GM23338 (cell line): ENCODE data around the gene ECHDC1. TPM values are rescaled to one million over a fixed set of nuclear protein-coding genes. Genes with fewer than 3 reads are reported as not detected.

Experiments
- ATAC-seq: fragments of 200-7000 bp; cut with Tn5 transposase; 3 replicates; pipeline ENCODE4 v1.9.1; 2020
- DNase-seq: peaks from one replicate; pipeline ENCODE4 v3.0.0-alpha.2; 2015; ENCODE audit warnings: low spot score
- H2AFZ ChIP-seq: fragments of 200-600 bp; sonication (generic); 2 replicates; pipeline ENCODE4 v1.8.0; 2016; ENCODE audit warnings: antibody characterized with exemption, mild to moderate bottlenecking, moderate library complexity
- H3F3A ChIP-seq: fragments of 200-600 bp; sonication (generic); replicated peaks from 2 replicates; pipeline ENCODE4 v1.8.0; 2017; ENCODE audit warnings: antibody characterized with exemption, mixed run types, low read depth
- H3K27ac ChIP-seq: fragments of 200-600 bp; sonication (generic); 2 replicates; pipeline ENCODE4 v1.6.1; 2016; ENCODE audit warnings: low read depth
- H3K27me3 ChIP-seq: fragments of 200-600 bp; sonication (generic); 2 replicates; pipeline ENCODE4 v1.8.0; 2016; ENCODE audit warnings: mild to moderate bottlenecking, mixed run types, moderate library complexity; ENCODE audit not compliant: insufficient read depth
- H3K36me3 ChIP-seq: fragments of 200-600 bp; sonication (generic); 2 replicates; pipeline ENCODE4 v1.8.0; 2016; ENCODE audit warnings: mild to moderate bottlenecking; ENCODE audit not compliant: insufficient read depth
- H3K4me1 ChIP-seq: fragments of 200-600 bp; sonication (generic); 2 replicates; pipeline ENCODE4 v1.8.0; 2016; ENCODE audit warnings: mild to moderate bottlenecking, moderate library complexity; ENCODE audit not compliant: insufficient read depth
- H3K4me2 ChIP-seq: fragments of 200-600 bp; sonication (generic); 2 replicates; pipeline ENCODE4 v1.7.1; 2017; ENCODE audit warnings: mixed run types
- H3K4me3 ChIP-seq: fragments of 200-600 bp; sonication (generic); 2 replicates; pipeline ENCODE4 v1.6.1; 2016; ENCODE audit warnings: mixed run types
- H3K79me2 ChIP-seq: fragments of 200-600 bp; sonication (generic); replicated peaks from 2 replicates; pipeline ENCODE4 v1.8.0; 2017; ENCODE audit warnings: mild to moderate bottlenecking; ENCODE audit not compliant: insufficient read depth
- H3K9me2 ChIP-seq: fragments of 200-600 bp; sonication (generic); 2 replicates; pipeline ENCODE4 v1.8.0; 2017; ENCODE audit not compliant: insufficient read depth
- H4K20me1 ChIP-seq: fragments of 200-600 bp; sonication (generic); replicated peaks from 2 replicates; pipeline ENCODE4 v1.8.0; 2017; ENCODE audit warnings: mild to moderate bottlenecking; ENCODE audit not compliant: insufficient read depth
- H3K27ac Mint-ChIP-seq: 2 replicates; pipeline ENCODE4 v1.8.0; 2020; ENCODE audit warnings: inconsistent platforms, mild to moderate bottlenecking, moderate library complexity, mixed read lengths
- H3K27me3 Mint-ChIP-seq: 3 replicates; pipeline ENCODE4 v1.8.0; 2022; ENCODE audit warnings: low read depth, mild to moderate bottlenecking, moderate library complexity, mixed read lengths, inconsistent platforms; ENCODE audit not compliant: insufficient read depth, poor library complexity
- H3K36me3 Mint-ChIP-seq: 3 replicates; pipeline ENCODE4 v1.8.0; 2021; ENCODE audit warnings: low read depth, mild to moderate bottlenecking, inconsistent platforms, moderate library complexity, mixed read lengths
- H3K4me1 Mint-ChIP-seq: 3 replicates; pipeline ENCODE4 v1.8.0; 2020; ENCODE audit warnings: mild to moderate bottlenecking, inconsistent platforms, mixed read lengths
- H3K4me3 Mint-ChIP-seq: 3 replicates; pipeline ENCODE4 v1.8.0; 2021; ENCODE audit warnings: moderate library complexity, mild to moderate bottlenecking, inconsistent platforms, mixed read lengths
- H3K9me3 Mint-ChIP-seq: 3 replicates; pipeline ENCODE4 v1.8.0; 2020; ENCODE audit warnings: moderate library complexity, mild to moderate bottlenecking, inconsistent platforms, mixed read lengths
- JUNB ChIP-seq: IDR thresholded peaks from one replicate; pipeline ENCODE4 v1.6.1; 2016; ENCODE audit warnings: antibody characterized with exemption; ENCODE audit not compliant: unreplicated experiment
- NANOG ChIP-seq: IDR thresholded peaks from 2 replicates; pipeline ENCODE4 v1.6.1; 2016; ENCODE audit warnings: antibody characterized with exemption, borderline replicate concordance
- REST ChIP-seq: IDR thresholded peaks from one replicate; pipeline ENCODE4 v1.6.1; 2018; ENCODE audit warnings: antibody characterized with exemption; ENCODE audit not compliant: unreplicated experiment
- ZNF462 ChIP-seq: fragments of 250-450 bp; sonication (Bioruptor Pico); IDR thresholded peaks from 2 replicates; pipeline ENCODE4 v1.5.0; 2020; ENCODE audit warnings: mild to moderate bottlenecking, moderate library complexity
- polyA plus RNA-seq: library from polyadenylated mRNA; unstranded; fragments of >200 nt; fragmentation: Nextera tagmentation; extraction: Ambion mirVana; gene quantifications from 2 replicates; pipeline ENCODE4 v1.2.1, GENCODE V29; 2016
- total RNA-seq: library from RNA; depleted of rRNA; stranded (reverse); fragments of >200 nt; shearing (Covaris generic); gene quantifications from 2 replicates; pipeline ENCODE4 v1.2.3, GENCODE V29; 2014

Gene ECHDC1
- total and polyA plus RNA-seq, 2 experiments from 2014 or later, result 65.8 to 98.4 TPM

- TF ChIP-seq ZNF462, result no peak
Measured at GRCh38 chr6:127262896-127263295, 80.5 kb downstream of the ECHDC1 start (continued).

GRCh38 chr6:127255286-127255685 lies 88.1 kb downstream of the ECHDC1 start:
- Mint-ChIP-seq H3K4me1 (no peaks in the 10 kb centered on the region), H3K36me3 (no peaks in the 10 kb centered on the region), H3K9me3 (peaks cover 3% of the 10 kb centered on the region; the same call in 2 of the 3 replicates), H3K4me3 (no peak overlapping the region), H3K27ac (no peak overlapping the region), H3K27me3 (peaks cover 2% of the 10 kb centered on the region)
- ATAC-seq (no peak), DNase-seq (no peak)
- Histone ChIP-seq H3K79me2 (no peaks in the 10 kb centered on the region), H3K27ac (no peak overlapping the region), H4K20me1 (no peaks in the 10 kb centered on the region), H3F3A (no peaks in the 10 kb centered on the region), H3K9me2 (0 out of 2 replicates have a peak, but pooled peaks cover 4% of the 10 kb centered on the region), H3K4me2 (no peak overlapping the region), H2AFZ (no peak overlapping the region), H3K4me1 (no peaks in the 10 kb centered on the region), H3K36me3 (no peaks in the 10 kb centered on the region), H3K4me3 (no peak overlapping the region), H3K27me3 (no peaks in the 10 kb centered on the region)
- TF ChIP-seq NANOG, result no peak
- TF ChIP-seq ZNF462, result no peak
- no peak for TF ChIP-seq JUNB
- no peak for TF ChIP-seq REST
